PFSK-1 (cell line): Measurements from ENCODE around the gene ENO1.

Experiments used
- FOXP2 ChIP-seq: optimal IDR thresholded peaks from 2 replicates; pipeline ENCODE3; 2011; ENCODE audit warnings: borderline replicate concordance, control low read depth, inconsistent platforms; ENCODE audit not compliant: insufficient read depth; ENCODE audit errors: extremely low read length, extremely low read depth
- POLR2AphosphoS5 ChIP-seq: IDR thresholded peaks from 2 replicates; pipeline ENCODE4 v1.6.1; 2012; ENCODE audit warnings: low read depth, mild to moderate bottlenecking, control low read depth, low read length, moderate library complexity
- SIN3A ChIP-seq: IDR thresholded peaks from 2 replicates; pipeline ENCODE4 v1.6.1; 2012; ENCODE audit warnings: mild to moderate bottlenecking, low read length, moderate library complexity, borderline replicate concordance; ENCODE audit not compliant: insufficient read depth
- TAF1 ChIP-seq: IDR thresholded peaks from 2 replicates; pipeline ENCODE4 v1.6.1; 2012; ENCODE audit warnings: low read length, control low read depth, borderline replicate concordance; ENCODE audit not compliant: insufficient read depth
- TF ChIP-seq, protein P1 (sequence below), 2 experiments: IDR thresholded peaks; 2 replicates each; pipeline versions ENCODE4 v1.6.1 to v1.8.0; 2011 to 2012; ENCODE audit warnings: low read depth in 2 of 2, low read length in 2 of 2, control low read depth in 1 of 2, inconsistent platforms in 1 of 2, mild to moderate bottlenecking in 1 of 2, moderate library complexity in 1 of 2; ENCODE audit not compliant: insufficient read depth in 1 of 2

Gene ENO1

DNA sequence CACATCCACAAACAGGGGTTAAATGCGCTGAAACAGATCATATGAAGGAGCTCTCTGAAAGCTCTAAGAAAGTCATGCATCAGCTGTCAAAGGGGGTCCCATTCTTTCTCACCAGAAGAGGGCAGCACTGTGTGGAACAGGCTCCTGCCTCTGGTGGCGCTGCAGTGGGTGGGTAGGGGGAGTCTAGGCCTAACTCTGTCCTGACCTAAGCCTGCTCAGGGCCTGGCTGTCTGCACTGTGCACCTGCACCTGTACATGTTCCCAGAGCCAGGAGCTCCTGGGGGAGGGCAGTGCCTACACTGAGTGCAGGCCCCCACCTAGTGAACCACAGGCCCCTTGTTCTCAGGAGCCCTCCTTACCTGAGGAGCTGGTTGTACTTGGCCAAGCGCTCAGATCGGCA, 16.0 kb downstream of the ENO1 start:
- no peak for TF ChIP-seq FOXP2
- 0 out of 2 replicates have a peak, but pooled peaks have one; percentile 12 for TF ChIP-seq POLR2AphosphoS5
- no peak for TF ChIP-seq SIN3A

DNA sequence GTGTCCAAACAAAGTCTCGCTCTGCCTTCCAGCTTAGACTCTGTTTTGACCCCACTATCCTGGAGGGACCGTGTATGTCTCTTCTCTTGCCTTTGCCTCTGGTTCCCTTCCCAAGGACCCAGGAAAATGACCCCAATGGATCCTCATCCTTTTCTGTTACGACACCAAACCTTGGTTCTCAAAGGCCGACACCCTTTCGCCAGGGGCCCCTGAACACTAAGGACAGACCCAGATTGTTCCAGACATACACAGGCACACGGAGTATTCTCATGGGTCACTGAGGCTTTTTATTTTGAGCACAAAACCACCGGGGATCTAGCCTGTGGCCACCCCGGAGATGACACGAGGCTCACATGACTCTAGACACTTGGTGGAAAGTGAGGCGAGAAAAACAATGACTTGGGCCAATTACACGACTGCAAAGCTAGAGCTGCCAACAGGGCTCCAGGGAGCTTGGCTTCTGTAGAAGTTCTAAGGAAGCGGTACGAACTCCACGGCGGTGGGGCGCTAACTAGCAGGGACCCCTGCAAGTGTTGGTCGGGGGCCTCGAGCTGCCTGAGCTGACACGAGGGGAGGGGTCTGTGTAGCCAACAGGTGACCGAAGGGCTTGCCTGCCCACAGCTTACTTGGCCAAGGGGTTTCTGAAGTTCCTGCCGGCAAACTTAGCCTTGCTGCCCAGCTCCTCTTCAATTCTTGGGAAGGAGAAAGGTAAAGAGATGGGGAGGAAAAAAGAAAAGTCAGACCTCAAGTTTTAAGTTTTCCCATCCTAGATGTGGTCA, 17.6 kb downstream of the ENO1 start:
- TF ChIP-seq SIN3A, result no peak
- TF ChIP-seq, protein P1, sequence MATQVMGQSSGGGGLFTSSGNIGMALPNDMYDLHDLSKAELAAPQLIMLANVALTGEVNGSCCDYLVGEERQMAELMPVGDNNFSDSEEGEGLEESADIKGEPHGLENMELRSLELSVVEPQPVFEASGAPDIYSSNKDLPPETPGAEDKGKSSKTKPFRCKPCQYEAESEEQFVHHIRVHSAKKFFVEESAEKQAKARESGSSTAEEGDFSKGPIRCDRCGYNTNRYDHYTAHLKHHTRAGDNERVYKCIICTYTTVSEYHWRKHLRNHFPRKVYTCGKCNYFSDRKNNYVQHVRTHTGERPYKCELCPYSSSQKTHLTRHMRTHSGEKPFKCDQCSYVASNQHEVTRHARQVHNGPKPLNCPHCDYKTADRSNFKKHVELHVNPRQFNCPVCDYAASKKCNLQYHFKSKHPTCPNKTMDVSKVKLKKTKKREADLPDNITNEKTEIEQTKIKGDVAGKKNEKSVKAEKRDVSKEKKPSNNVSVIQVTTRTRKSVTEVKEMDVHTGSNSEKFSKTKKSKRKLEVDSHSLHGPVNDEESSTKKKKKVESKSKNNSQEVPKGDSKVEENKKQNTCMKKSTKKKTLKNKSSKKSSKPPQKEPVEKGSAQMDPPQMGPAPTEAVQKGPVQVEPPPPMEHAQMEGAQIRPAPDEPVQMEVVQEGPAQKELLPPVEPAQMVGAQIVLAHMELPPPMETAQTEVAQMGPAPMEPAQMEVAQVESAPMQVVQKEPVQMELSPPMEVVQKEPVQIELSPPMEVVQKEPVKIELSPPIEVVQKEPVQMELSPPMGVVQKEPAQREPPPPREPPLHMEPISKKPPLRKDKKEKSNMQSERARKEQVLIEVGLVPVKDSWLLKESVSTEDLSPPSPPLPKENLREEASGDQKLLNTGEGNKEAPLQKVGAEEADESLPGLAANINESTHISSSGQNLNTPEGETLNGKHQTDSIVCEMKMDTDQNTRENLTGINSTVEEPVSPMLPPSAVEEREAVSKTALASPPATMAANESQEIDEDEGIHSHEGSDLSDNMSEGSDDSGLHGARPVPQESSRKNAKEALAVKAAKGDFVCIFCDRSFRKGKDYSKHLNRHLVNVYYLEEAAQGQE (IDR thresholded peaks at IDR 0.05; ENCODE audit: insufficient read depth in 1 of 2, low read depth in 2 of 2, low read length in 2 of 2), result no peak
- TF ChIP-seq FOXP2, result no peak
- no peak for TF ChIP-seq POLR2AphosphoS5
- TF ChIP-seq TAF1, result no peak

DNA sequence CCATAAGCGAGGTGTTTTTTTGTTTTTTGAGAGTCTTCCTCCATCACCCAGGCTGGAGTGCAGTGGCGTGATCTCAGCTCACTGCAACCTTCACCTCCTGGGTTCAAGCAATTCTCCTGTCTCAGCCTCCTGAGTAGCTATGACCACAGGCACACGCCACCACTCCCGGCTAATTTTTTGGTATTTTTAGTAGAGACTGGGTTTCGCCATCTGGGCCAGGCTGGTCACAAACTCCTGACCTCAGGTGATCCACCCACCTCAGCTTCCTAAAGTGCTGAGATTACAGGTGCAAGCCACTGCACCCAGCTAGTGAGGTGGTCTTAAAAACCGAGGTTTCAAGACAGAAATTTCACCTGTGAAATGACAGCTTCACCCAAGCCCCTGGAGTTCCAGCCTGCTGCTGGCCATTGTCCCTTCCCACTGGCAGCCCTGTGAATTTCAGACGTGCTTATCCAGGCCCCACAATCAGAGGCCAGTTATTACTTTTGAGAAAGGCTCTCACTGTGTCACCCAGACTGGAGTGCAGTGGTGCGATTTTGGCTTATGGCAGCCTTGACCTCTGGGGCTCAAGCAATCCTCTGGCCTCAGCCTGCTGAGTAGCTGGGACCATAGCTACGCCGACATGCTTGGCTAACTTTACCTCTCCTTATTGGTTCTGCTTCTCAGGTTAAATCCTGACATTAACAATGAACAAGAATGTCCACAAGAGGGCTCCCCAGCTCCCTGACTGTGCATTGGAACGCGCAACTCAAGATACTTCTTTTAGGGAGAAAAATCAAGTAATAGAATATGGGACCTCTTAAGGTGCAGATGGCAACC, 19.4 kb downstream of the ENO1 start:
- no peak for TF ChIP-seq TAF1
- TF ChIP-seq SIN3A, result no peak
- TF ChIP-seq FOXP2, result no peak
- TF ChIP-seq, protein P1 (IDR thresholded peaks at IDR 0.05; ENCODE audit: insufficient read depth in 1 of 2, low read depth in 2 of 2, low read length in 2 of 2), result no peak
- TF ChIP-seq POLR2AphosphoS5, result peak; percentile 63; the same call in 1 of the 2 replicates

DNA sequence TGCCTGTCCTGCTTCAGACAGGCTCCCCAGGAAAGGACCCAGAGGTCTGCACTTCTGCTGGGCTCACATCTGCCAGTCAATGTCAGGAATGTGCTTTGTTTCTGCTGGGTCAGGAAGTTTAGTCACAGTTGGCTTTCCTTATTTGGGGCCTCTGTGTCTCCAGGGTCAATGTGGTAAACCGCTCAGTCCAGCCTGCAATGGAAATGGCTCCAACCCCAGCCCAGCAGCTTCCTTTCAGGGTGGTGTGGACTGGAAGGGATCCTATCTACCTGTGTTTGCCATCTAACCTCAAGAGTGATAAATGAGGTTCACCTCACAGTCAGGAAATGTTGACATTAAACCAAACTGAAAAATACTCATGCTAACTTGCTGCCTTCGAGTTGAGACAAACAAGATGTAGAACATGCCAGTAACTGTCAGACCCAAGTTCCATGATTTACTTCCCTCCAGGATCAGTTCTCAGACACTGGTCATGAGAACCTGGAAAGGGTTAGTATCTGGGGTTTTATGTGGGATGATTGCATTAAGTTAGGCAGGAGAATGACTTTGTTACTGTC, 20.3 kb downstream of the ENO1 start:
- TF ChIP-seq POLR2AphosphoS5, result peak; percentile 63; the same call in 1 of the 2 replicates
- TF ChIP-seq FOXP2, result peak; percentile 34
- TF ChIP-seq SIN3A, result no peak
- TF ChIP-seq TAF1, result no peak
- TF ChIP-seq, protein P1 (IDR thresholded peaks at IDR 0.05; ENCODE audit: insufficient read depth in 1 of 2, low read depth in 2 of 2, low read length in 2 of 2), result no peak

DNA sequence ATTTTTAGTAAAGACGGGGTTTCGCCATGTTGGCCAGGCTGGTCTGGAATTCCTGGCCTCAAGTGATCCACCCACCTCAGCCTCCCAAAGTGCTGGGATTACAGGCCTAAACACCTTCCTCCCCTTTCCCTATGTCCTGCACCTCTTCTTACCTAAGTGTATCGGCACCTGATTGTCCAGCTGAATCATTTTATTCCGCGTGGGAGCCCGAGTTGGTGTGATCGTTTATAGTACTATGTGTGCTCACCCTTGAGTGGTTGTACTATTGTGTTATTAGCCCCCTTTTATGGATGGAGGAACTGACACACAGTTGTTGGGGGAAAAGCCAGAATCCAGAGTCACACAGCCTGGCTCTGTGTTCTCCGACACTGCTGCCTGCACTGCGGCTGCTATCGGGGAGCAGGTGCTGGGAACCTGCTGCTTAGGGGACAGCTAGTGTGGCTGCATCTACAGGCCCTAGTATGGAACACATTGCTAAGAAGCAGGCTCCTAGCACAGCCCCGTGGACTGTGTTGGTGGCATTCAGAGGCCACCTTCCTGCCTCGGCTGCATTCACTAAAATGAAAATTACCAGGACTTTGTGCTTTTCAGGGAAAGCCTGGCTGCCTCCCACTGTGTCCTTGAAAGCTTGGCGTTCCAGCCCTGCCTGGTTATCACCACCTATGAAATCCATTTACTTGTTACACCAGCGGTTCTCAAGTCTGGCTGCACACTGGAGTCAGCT, 21.6 kb downstream of the ENO1 start:
- no peak for TF ChIP-seq FOXP2
- no peak for TF ChIP-seq POLR2AphosphoS5
- TF ChIP-seq SIN3A, result no peak
- TF ChIP-seq, protein P1 (IDR thresholded peaks at IDR 0.05; ENCODE audit: insufficient read depth in 1 of 2, low read depth in 2 of 2, low read length in 2 of 2), result no peak
- no peak for TF ChIP-seq TAF1
